Esophagus muscularis mucosa (tissue), 4 donors: ENCODE measurements around the gene CMTM7.

Source experiments
- EP300 ChIP-seq: sonication (generic); formaldehyde crosslinking; IDR thresholded peaks from one replicate; pipeline ENCODE4 v1.6.1; 2017; ENCODE audit warnings: antibody characterized with exemption
- POLR2A ChIP-seq: fragments of 450-650 bp; IDR thresholded peaks from one replicate; pipeline ENCODE4 v1.6.1; 2017; ENCODE audit warnings: antibody characterized with exemption, moderate library complexity, mild to moderate bottlenecking, low read depth
- POLR2AphosphoS5 ChIP-seq, 2 donors: sonication (generic); formaldehyde crosslinking; IDR thresholded peaks; one replicate each; pipeline ENCODE4 v1.6.1; 2017; ENCODE audit warnings: antibody characterized with exemption in 2 of 2
- TF ChIP-seq, protein P1 (sequence below), 3 experiments: fragments of 200-600 bp in 2 of 3; fragments of 450-650 bp in 1 of 3; sonication (generic) in 2 of 3; IDR thresholded peaks; one replicate each; pipeline ENCODE4 v1.5.1; 2017 to 2019; ENCODE audit warnings: antibody characterized with exemption in 3 of 3, mild to moderate bottlenecking in 2 of 3, moderate library complexity in 1 of 3

DNA sequence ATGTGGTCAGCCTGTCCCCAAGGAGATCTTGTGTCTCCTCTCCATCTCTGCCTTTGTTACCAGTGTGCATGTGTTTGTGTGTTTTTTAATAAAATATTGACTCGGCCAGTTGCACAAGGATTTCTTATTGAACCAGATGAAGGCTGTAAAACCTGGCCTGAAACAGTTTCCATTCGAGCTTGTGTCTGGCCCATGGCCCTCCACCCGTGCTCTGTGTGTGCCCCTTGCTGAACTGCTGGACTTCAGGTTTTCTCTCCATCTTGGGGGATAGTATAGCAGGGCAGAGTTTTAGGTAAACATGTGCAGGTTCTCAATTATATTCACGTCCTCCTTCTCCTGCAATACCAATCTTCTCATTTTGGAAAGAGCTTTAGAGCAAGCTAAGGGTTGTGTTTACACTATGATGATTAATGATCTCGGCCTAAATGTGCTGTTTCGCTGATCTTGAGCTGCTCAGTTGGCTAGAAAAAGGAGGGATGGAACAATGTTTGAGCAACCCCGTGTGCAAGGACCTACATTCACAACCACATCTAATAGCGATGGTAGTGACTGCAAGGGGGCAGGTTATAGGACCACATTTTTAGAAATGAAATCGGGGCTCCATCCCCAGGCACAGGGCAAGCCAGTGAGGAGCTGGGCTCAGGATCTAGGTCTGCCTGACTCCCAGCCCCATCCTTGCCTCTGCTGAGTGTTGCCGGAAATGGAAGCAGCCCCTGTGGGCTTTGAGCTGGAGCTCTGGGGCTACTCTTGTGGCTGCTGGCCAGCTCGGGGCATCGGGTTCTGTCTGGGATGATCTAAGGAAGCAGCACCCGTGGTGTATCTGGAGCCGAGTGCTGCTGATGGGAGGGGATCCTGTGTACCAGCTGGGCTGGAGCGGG is 63.3 kb downstream of the CMTM7 start:
- TF ChIP-seq, protein P1, sequence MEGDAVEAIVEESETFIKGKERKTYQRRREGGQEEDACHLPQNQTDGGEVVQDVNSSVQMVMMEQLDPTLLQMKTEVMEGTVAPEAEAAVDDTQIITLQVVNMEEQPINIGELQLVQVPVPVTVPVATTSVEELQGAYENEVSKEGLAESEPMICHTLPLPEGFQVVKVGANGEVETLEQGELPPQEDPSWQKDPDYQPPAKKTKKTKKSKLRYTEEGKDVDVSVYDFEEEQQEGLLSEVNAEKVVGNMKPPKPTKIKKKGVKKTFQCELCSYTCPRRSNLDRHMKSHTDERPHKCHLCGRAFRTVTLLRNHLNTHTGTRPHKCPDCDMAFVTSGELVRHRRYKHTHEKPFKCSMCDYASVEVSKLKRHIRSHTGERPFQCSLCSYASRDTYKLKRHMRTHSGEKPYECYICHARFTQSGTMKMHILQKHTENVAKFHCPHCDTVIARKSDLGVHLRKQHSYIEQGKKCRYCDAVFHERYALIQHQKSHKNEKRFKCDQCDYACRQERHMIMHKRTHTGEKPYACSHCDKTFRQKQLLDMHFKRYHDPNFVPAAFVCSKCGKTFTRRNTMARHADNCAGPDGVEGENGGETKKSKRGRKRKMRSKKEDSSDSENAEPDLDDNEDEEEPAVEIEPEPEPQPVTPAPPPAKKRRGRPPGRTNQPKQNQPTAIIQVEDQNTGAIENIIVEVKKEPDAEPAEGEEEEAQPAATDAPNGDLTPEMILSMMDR (IDR thresholded peaks at IDR 0.05), result no peak
- TF ChIP-seq POLR2A (no peak), EP300 (no peak), POLR2AphosphoS5 (IDR thresholded peaks at IDR 0.05) (no peak)
